ENCODE data around the gene SETBP1. TPM values are rescaled to one million over a fixed set of nuclear protein-coding genes. Genes with fewer than 3 reads are reported as not detected.

Gene SETBP1
- total RNA-seq, 1 donor from 2014 or later = 25.8 TPM

DNA sequence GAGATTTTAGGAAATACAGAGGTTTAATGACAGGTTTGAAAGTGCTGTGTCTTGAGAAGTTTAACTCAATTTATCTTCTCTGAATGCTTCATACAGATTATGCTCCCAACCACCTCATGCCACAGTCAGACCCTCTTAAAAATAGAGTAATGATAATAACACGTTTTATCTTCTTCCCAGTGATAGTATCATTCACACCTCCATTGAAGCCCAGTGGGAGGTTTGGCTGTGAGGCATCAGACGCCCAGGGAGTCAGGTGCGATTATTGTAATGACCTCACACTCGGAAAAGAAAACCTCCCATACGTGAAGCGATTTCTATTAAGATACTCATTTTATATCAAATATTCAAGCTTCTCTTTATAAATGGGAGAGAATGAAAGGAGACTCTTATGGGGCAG is 366.3 kb downstream of the SETBP1 start:
- TF ChIP-seq, protein P1, sequence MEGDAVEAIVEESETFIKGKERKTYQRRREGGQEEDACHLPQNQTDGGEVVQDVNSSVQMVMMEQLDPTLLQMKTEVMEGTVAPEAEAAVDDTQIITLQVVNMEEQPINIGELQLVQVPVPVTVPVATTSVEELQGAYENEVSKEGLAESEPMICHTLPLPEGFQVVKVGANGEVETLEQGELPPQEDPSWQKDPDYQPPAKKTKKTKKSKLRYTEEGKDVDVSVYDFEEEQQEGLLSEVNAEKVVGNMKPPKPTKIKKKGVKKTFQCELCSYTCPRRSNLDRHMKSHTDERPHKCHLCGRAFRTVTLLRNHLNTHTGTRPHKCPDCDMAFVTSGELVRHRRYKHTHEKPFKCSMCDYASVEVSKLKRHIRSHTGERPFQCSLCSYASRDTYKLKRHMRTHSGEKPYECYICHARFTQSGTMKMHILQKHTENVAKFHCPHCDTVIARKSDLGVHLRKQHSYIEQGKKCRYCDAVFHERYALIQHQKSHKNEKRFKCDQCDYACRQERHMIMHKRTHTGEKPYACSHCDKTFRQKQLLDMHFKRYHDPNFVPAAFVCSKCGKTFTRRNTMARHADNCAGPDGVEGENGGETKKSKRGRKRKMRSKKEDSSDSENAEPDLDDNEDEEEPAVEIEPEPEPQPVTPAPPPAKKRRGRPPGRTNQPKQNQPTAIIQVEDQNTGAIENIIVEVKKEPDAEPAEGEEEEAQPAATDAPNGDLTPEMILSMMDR (IDR thresholded peaks at IDR 0.05) = no peak
- peaks cover 7% of the 10 kb centered on the region for H3K4me1 ChIP-seq
- intact Hi-C loops (cut with DNase I) = no loop called here
- no peaks in the 10 kb centered on the region for H3K36me3 ChIP-seq
- H3K27me3 ChIP-seq (ENCODE audit: low read depth) = no peaks in the 10 kb centered on the region
- no peak overlapping the region for H3K27ac ChIP-seq
- no peak overlapping the region for H3K4me3 ChIP-seq
- H3K9me3 ChIP-seq = no peaks in the 10 kb centered on the region
- ATAC-seq = no peak
- DNase-seq = no peak

DNA sequence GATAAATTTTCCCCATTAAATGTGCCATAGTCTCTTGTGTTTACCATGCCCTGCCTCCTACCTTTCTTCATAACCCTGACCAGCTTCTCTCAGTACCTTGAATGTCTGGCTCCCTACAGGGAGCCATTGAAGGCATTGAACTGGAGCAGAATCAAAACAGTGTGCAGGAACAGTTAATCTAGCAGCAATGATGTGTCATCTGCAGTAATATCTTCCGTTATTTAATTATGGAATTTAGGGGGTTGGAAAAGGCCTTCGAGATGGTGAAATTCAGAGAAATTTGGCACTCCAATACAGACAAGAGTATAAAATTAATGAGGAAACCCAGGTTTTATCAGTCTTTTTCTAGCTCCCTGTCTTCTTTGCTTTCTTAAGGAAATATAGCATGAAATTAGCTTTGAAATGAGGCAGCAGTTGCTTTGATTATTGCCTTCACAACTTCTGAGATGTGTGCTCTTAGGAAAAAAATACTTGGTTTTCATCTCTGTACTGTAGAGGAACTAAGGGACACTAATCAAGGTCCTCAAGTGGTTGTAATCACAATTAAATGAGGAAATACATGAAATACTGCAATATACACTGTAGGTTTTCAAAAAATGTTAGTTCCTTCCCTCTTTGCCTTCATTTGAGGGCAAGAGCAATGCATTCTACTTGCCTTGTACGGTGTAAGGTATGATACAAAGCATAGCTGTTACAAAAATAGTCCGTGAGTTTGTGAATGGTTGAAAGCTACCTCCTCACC is 369.1 kb downstream of the SETBP1 start:
- DNase-seq (no peak), ATAC-seq (no peak)
- no peaks in the 10 kb centered on the region for H3K27me3 ChIP-seq (ENCODE audit: low read depth)
- H3K4me3 ChIP-seq = no peak overlapping the region
- H3K9me3 ChIP-seq = no peaks in the 10 kb centered on the region
- no peak overlapping the region for H3K27ac ChIP-seq
- no peaks in the 10 kb centered on the region for H3K36me3 ChIP-seq
- TF ChIP-seq, protein P1 (IDR thresholded peaks at IDR 0.05) = no peak
- peaks cover 7% of the 10 kb centered on the region for H3K4me1 ChIP-seq
- intact Hi-C loops (cut with DNase I) = no loop called here

DNA sequence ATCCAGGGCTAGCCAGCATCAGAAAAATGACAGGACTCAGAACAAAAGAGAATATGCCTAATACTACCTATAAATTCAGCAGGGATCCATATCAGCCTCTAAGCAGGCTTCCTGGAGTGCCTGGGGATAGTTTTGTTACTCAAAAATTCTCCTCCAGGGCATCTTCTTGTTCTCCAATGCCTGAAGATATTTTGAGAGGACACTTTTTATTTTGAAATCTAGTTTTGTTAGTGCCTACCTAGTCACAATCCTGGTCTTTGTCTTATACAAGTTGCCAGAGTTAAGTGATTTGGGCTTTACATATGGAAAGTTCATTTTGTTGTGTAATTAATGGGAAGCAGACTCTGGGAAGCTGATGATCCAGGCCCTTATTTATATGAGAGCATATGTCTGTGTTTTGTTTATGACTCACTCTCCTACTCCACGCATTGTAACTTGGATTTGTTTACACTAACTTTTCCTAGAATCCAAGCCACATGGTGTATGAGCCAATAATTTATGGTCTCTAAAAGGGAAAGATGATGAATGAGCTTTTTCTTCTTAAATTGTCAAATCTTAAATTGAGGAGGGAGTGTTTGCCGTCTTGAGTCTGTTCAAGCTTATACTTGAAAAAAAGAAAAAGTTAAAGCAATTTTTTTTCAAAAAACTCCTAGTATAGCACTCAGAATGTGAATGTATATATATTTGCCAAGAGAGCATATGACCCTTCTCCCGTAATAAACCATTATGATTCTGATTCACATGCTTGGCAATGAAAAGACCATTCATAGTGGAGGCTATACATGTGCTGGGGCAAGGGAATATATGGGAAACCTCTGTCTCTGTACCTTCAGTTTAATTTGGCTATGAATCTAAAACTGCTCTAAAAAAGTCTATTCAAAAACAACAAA is 370.3 kb downstream of the SETBP1 start:
- no peak for DNase-seq
- no peak overlapping the region for H3K4me3 ChIP-seq
- TF ChIP-seq, protein P1 (IDR thresholded peaks at IDR 0.05) = no peak
- ATAC-seq = no peak
- peaks cover 7% of the 10 kb centered on the region for H3K4me1 ChIP-seq
- H3K27me3 ChIP-seq (ENCODE audit: low read depth) = no peaks in the 10 kb centered on the region
- no peaks in the 10 kb centered on the region for H3K9me3 ChIP-seq
- intact Hi-C loops (cut with DNase I) = no loop called here
- no peak overlapping the region for H3K27ac ChIP-seq
- no peaks in the 10 kb centered on the region for H3K36me3 ChIP-seq

DNA sequence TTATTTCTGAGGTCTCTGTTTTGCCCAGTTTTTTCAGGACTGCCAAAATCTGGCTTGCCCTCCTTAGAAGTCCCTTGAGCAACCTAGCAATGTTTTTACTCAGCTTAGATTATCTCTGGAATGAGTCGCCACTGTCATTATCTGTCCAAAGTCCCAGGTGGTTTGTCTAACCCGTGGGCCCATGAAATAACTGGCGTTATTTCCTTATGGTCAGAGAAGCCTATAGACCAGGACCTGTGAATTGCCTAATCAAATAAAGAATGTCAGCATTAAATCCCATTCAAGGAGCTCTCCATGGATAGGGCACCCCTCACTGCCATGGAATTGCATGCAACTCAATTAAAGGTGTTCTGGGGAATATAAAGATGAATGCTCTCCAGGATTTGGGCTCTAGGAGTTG is 373.9 kb downstream of the SETBP1 start:
- no peak overlapping the region for H3K4me3 ChIP-seq
- DNase-seq = no peak
- no peaks in the 10 kb centered on the region for H3K9me3 ChIP-seq
- H3K27ac ChIP-seq = no peak overlapping the region
- no peaks in the 10 kb centered on the region for H3K27me3 ChIP-seq (ENCODE audit: low read depth)
- TF ChIP-seq, protein P1 (IDR thresholded peaks at IDR 0.05) = no peak
- intact Hi-C loops (cut with DNase I) = no loop called here
- H3K4me1 ChIP-seq = peaks cover 7% of the 10 kb centered on the region
- H3K36me3 ChIP-seq = no peaks in the 10 kb centered on the region
- ATAC-seq = no peak

DNA sequence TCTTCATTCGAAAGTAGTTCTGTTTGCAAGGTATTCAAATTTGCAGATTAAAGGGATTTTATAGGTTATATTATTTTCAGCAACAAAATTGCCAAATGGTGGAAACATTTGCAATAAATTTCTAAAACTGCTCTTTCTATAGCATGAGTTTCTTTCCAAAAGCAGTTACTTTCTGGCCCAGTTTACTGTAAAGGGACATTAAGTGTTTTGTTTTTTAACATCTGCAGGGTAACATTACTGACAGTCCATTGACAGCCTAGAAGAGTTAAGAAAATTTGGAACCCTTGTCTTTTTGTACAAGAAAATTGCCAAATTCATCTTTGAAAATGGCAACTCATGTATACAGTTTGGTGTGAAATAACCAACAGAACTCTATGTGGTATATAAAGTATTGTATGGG is 375.1 kb downstream of the SETBP1 start:
- H3K36me3 ChIP-seq = no peaks in the 10 kb centered on the region

More for the DNA sequence above, 375.1 kb downstream of the SETBP1 start:
- Histone ChIP-seq H3K9me3 (no peaks in the 10 kb centered on the region), H3K27me3 (ENCODE audit: low read depth) (no peaks in the 10 kb centered on the region), H3K4me3 (no peak overlapping the region), H3K4me1 (no peaks in the 10 kb centered on the region), H3K27ac (no peak overlapping the region)
- intact Hi-C loops (cut with DNase I) = no loop called here
- TF ChIP-seq, protein P1 (IDR thresholded peaks at IDR 0.05) = no peak
- DNase-seq = no peak
- ATAC-seq = no peak

Measured in lower lobe of right lung (tissue), 2 donors.